Measurements from ENCODE around the gene MCOLN1.

DNA sequence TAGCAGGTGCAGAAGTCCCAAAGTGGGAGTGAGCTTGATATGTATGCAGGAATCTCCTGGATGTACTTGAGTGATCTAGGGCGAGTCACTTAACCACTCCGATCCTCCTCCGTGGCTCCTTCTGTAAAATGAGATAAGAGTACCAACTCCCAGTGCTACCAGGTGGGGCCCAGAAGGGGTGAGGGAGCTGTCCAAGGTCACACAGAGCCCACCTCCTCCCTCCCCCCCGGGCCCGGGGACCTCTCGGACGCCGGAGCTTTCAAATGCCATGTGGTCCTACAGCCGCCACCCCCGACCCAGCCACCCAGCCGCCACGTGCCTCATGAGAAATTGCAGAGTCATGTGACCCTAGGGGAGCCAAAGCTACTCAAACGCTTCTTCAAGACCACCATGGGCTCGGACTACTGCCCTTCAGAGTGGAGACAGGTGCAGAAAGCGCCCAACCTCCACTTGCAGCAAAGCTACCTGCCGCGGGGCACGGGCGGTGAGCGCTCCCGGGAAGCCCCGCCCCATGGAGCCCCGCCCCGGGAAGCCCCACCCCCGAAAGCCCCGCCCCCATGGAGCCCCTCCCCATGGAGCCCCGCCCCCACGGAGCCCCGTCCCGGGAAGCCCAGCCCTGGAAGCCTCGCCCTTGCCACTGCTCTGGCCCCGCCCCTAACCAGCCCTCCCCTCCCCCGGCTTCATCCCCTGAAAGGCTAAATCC lies 16.6 kb upstream of the MCOLN1 start:
- no peak for TF ChIP-seq CTCF (IDR thresholded peaks at IDR 0.05)
- TF ChIP-seq POLR2A (IDR thresholded peaks at IDR 0.05), result no peak
